ENCODE data around the gene ADAMTS13.
"Not testable (repeated sequence)": the region's sequence is repeated elsewhere in the genome, so short reads cannot be mapped to it uniquely, and the experiment has no call there.

The ADAMTS13 gene

GRCh38 chr9:133421615-133422542 lies at the start of gene ADAMTS13:
ADAMTS13 (plus strand) TSS chr9:133422367; CDS start chr9:133422444, 77 bp downstream.
- DNase-seq: no peak

GRCh38 chr9:133374612-133375115 lies 47.5 kb upstream of the ADAMTS13 start:
- DNase-seq: no peak

GRCh38 chr9:133375116-133375723 lies 46.9 kb upstream of the ADAMTS13 start:
- DNase-seq: no peak

GRCh38 chr9:133375724-133376654 lies 46.2 kb upstream of the ADAMTS13 start, which contains the start of the genes STKLD1 and SURF4:
STKLD1 (plus strand) TSS chr9:133376366; CDS start chr9:133376474, 108 bp downstream.
SURF4 (minus strand) TSS chr9:133376060; CDS start chr9:133375969, 91 bp downstream.
- peak; percentile 42 to 62 for DNase-seq

GRCh38 chr9:133377280-133377679 lies 44.9 kb upstream of the ADAMTS13 start:
- not testable (repeated sequence) for DNase-seq

GRCh38 chr9:133377721-133378216 lies 44.4 kb upstream of the ADAMTS13 start:
- DNase-seq: no peak

- DNase-seq: no peak
Measured at GRCh38 chr9:133378408-133378962, 43.7 kb upstream of the ADAMTS13 start.

GRCh38 chr9:133379153-133380086 lies 42.7 kb upstream of the ADAMTS13 start:
- DNase-seq: no peak

GRCh38 chr9:133380734-133381133 lies 41.4 kb upstream of the ADAMTS13 start:
- DNase-seq: no peak

- DNase-seq: no peak
Measured at GRCh38 chr9:133382507-133383141, 39.5 kb upstream of the ADAMTS13 start.

GRCh38 chr9:133383438-133383837 lies 38.7 kb upstream of the ADAMTS13 start:
- no peak for DNase-seq

- DNase-seq: no peak
Measured at GRCh38 chr9:133384736-133385321, 37.3 kb upstream of the ADAMTS13 start.

- no peak for DNase-seq
Measured at GRCh38 chr9:133385452-133385851, 36.7 kb upstream of the ADAMTS13 start.

GRCh38 chr9:133386338-133386737 lies 35.8 kb upstream of the ADAMTS13 start:
- no peak for DNase-seq

- DNase-seq: no peak
Measured at GRCh38 chr9:133387680-133388079, 34.5 kb upstream of the ADAMTS13 start.

GRCh38 chr9:133389025-133389557 lies 33.1 kb upstream of the ADAMTS13 start:
- DNase-seq: no peak

GRCh38 chr9:133389562-133389961 lies 32.6 kb upstream of the ADAMTS13 start:
- no peak for DNase-seq

GRCh38 chr9:133390713-133391112 lies 31.5 kb upstream of the ADAMTS13 start:
- DNase-seq: no peak

- DNase-seq: not testable (repeated sequence)
Measured at GRCh38 chr9:133391449-133391848, 30.7 kb upstream of the ADAMTS13 start.

- DNase-seq: not testable (repeated sequence)
Measured at GRCh38 chr9:133392308-133392707, 29.9 kb upstream of the ADAMTS13 start.

All from cerebellar nuclear complex (tissue), 1 donor.